C4-2B (cell line): Measurements from ENCODE around the gene ZNF593.

ENCODE experiments used
- CTCF ChIP-seq: fragments of 450-650 bp; conservative IDR thresholded peaks from 2 replicates; pipeline ENCODE4 v1.5.1; 2017; ENCODE audit warnings: mild to moderate bottlenecking
- ZFX ChIP-seq: fragments of 450-650 bp; IDR thresholded peaks from 2 replicates; pipeline ENCODE4 v1.6.1; 2017

GRCh38 chr1:26125946-26126320 lies 43.8 kb upstream of the ZNF593 start:
- TF ChIP-seq CTCF (no peak), ZFX (no peak)
